ENCODE data around the gene USP14.

DNA sequence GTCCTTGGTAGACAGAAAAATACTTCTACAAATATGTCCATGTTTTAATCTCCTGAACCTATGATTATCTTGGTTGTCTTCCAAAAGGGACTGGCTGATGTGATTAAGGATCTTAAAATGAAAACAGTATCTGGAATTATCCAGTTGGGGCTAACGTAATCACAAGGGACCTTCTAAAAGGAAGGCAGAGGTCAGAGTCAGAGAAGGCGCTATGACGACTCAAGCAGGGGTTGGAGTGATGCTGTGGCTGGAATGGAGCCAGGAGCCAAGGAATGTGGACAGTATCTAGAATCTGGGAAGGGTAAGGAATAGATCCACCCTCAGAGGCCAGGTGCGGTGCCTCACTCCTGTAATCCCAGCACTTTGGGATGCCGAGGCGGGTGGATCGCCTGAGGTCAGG lies 4.2 kb upstream of the USP14 start:
- TF ChIP-seq CTCF (conservative IDR thresholded peaks at IDR 0.05; ENCODE audit: low read length): no peak
- TF ChIP-seq EZH2phosphoT487 (IDR thresholded peaks at IDR 0.05; ENCODE audit: borderline replicate concordance): no peak
